Mammary microvascular endothelial cell (primary cell): ENCODE measurements around the gene OCLN. TPM values are rescaled to one million over a fixed set of nuclear protein-coding genes. Genes with fewer than 3 reads are reported as not detected.

ENCODE experiments used
- total RNA-seq: library from RNA; depleted of rRNA; stranded (reverse); fragments of >200 nt; gene quantifications from 2 replicates; pipeline ENCODE4 v1.2.3, GENCODE V29; 2015

The OCLN gene
- 0.53 and 3.3 TPM in 2 replicates for total RNA-seq

GRCh38 chr5:69492391-69492922, at the start of gene OCLN:
TSS of gene OCLN (plus strand) at chr5:69492790. CDS start at chr5:69504245, 11,455 bp downstream.

GRCh38 chr5:69559908-69560330, 67.3 kb downstream of the OCLN start, which contains the start of gene GTF2H2C:
TSS of gene GTF2H2C (plus strand) at chr5:69560191. CDS start at chr5:69565133, 4,942 bp downstream.

Other genes starting within 250 kb of the OCLN start
- gene CCDC125, start 160.0 kb upstream of the OCLN start, total RNA-seq: 2.8 and 3.9 TPM in 2 replicates
- gene AK6, start 123.3 kb upstream of the OCLN start, total RNA-seq: 23.1 and 24.6 TPM in 2 replicates
- 63.5 and 85.8 TPM in 2 replicates for gene TAF9, start 123.3 kb upstream of the OCLN start, total RNA-seq
- 11.9 TPM in 2 replicates for gene RAD17, start 123.0 kb upstream of the OCLN start, total RNA-seq
- gene MARVELD2, start 77.7 kb upstream of the OCLN start, total RNA-seq: 1.6 and 2.3 TPM in 2 replicates
- 20.6 TPM in 2 replicates for gene GTF2H2C, start 67.4 kb downstream of the OCLN start, total RNA-seq